Subcutaneous adipose tissue (tissue), 4 donors: ENCODE data around the gene CCDC182. TPM values are rescaled to one million over a fixed set of nuclear protein-coding genes. Genes with fewer than 3 reads are reported as not detected.

Source experiments
- total RNA-seq, 4 donors: library from RNA; depleted of rRNA; stranded (reverse); fragments of >200 nt; gene quantifications; one replicate each; pipeline ENCODE4 v1.1.0, GENCODE V29; 2016
- TF ChIP-seq, protein P1 (sequence below): fragments of 450-650 bp; IDR thresholded peaks from one replicate; pipeline ENCODE4 v1.5.1; 2016; ENCODE audit warnings: low read depth, mild to moderate bottlenecking, control low read depth, antibody characterized with exemption, moderate library complexity

Gene CCDC182
- total RNA-seq: not detected

DNA sequence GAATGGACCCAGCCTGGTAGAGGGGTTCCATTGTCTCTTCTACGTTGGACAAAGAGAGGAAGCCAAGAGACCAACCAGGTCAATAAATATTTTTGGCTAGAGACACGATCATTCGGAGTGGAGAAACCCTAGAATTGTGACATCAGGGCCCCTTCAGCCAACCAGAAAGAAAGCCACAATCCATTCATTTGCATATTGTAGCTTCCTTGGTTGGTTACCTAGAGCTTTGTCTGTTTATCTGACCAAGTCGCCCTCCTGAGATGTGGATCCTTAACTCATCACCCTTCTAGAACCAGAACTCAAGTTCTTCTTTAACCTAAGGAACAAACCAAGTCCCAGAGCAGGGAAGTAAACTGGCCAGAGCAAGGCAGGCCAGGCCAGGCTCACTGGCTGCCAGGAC is at the start of gene CCDC182:
Gene CCDC182 (minus strand): TSS at position 58 of the 400 bp plus-strand sequence. CDS start 27 bp downstream, at position 31.
- TF ChIP-seq, protein P1, sequence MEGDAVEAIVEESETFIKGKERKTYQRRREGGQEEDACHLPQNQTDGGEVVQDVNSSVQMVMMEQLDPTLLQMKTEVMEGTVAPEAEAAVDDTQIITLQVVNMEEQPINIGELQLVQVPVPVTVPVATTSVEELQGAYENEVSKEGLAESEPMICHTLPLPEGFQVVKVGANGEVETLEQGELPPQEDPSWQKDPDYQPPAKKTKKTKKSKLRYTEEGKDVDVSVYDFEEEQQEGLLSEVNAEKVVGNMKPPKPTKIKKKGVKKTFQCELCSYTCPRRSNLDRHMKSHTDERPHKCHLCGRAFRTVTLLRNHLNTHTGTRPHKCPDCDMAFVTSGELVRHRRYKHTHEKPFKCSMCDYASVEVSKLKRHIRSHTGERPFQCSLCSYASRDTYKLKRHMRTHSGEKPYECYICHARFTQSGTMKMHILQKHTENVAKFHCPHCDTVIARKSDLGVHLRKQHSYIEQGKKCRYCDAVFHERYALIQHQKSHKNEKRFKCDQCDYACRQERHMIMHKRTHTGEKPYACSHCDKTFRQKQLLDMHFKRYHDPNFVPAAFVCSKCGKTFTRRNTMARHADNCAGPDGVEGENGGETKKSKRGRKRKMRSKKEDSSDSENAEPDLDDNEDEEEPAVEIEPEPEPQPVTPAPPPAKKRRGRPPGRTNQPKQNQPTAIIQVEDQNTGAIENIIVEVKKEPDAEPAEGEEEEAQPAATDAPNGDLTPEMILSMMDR: no peak

DNA sequence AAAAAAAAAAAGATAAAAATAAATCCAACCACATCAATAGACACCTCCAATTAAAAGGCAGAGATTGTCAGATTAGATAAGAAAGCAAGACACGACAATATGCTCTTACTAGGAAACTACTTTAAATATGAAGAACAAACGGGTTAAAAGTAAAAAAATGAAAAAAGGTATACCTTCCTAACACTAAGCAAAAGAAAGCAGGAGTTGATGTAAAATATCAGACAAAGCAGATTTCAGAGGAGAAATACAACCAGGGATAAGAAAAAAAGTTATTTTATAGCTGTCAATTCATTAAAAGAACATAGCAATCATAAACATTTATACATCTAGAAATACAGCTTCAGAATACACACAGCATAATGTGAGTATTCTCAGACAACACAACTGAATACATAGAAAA is 49.7 kb upstream of the CCDC182 start:
- TF ChIP-seq, protein P1: no peak

DNA sequence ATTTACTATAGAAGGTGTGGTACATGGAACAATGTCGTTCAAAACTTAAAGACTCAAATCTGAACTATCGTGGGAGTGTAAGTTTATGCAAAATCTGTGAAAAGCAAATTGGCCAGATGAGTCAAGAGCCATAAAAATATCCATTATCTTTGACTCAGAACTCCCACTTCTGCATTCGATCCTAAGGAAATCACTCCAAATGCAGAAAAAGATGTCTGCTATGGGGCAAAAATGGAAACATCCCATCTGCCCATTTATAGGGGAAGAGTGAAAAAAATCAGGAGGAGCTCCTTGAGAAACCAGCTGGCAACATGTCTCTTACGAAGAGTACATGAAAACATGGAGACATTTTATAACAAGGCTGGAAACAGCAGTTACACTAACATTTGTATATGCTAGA is 43.6 kb upstream of the CCDC182 start:
- TF ChIP-seq, protein P1: no peak

DNA sequence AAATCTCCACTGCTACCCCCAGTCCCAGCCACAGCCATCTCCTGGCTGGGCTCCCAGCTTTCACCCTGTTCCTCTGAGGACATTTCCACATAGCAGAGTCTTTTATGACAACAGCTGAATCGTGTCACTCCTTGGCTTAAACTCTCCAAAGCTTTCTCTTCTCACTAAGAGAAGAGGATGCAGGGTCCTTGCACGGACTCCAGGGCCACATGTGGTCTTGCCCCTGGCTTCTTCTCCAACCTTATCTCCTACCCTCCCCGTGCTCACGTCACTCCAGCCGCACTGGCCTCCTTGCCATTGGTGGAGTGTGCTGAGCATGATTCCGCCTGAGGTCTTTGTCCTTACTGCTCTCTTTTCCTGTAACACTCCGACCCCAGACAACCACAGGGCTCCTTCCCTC is 39.9 kb upstream of the CCDC182 start:
- TF ChIP-seq, protein P1: no peak

DNA sequence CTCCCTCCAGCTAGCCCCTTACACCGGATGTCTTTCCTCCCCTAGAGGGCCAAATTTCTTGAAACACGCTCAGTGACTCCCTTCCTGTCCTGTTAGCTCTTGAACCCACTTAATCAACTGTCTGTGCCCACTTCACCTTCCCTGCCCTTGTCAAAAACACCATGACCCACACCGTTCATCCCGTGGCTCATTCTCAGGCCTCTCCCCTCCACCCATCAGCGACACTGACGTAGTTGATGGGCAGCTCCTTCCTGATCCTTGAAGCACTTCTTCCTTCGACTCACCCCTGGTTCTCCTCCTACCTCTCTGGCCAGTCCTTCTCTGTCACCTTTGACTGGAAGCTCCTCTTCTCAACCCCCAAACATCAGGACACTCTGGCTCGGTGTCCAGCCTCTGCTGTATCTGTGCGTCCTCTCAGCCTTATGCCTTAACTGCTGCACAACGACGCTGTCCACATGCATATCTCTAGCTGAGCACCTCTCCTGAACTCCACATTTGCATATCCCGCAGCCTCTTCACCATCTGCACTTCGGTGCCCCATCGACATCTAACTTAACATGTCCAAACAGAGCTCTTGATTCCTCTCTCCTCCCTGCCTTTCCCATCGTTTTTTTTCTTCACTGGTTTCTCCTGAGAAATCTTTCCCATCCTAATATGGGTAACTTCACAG is 39.3 kb upstream of the CCDC182 start:
- TF ChIP-seq, protein P1: no peak

DNA sequence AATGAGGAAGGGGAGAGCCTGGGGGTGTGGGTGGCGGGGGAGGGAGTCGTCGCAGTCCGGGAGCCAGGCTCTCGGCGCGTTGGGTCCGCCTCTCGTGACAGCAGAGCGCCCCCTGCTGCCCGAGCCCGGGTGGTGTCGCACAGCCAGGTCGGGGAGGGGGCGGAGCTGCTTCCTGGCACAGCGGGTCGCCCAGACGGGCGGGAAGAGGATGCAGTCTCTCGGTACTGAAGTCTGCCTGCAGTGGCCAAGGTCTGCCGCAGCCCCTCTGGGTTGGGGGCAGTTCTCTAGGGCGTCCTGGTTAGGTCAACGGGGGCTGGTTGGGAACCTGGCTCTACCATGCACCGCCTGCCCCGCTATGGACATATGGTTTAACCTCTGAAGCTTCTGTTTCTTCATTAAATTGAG is 38.2 kb upstream of the CCDC182 start:
- TF ChIP-seq, protein P1: no peak

DNA sequence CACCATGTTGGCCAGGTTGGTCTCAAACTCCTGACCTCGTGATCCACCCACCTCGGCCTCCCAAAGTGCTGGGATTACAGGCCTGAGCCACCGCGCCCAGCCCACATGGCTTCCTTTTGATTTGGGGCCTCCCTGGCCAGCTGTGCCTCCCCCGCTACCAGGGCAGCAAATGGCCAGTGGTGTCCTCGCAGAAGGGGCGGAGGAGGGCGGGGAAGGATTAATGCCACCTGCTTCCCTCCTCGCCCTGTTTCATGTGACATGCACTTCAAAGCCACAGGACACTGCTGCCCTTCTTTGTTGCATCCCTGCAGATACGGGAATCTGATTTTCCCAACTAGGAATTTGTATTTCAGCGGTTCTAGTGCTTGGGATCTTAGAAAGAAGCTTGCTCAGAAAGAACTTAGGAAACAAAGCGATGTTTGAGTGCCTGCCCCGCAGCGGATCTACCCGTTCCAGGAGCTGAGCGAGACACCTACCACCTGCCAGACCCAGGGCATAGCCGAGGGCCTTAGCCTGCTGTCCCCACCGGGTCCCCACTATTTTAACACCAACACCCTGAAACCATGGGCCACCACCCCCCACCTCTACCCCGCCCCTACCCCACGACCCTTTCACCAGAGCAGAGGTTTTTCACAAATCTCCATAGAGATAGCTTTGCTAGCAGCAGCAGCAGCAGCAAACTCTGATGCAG is 37.7 kb upstream of the CCDC182 start:
- TF ChIP-seq, protein P1: no peak
